Glutamatergic neuron (in vitro differentiated cells): ENCODE results near the gene SCIMP. TPM values are rescaled to one million over a fixed set of nuclear protein-coding genes. Genes with fewer than 3 reads are reported as not detected.
A peak's percentile ranks its signal among the peaks of the same experiment; 100 is the strongest.

Experiments used
- DNase-seq: peaks from one replicate; pipeline ENCODE4 v3.0.0; 2022
- H3K27ac Mint-ChIP-seq: one replicate; pipeline ENCODE4 v1.8.0; 2020; ENCODE audit warnings: mild to moderate bottlenecking, mixed read lengths, inconsistent platforms; ENCODE audit not compliant: unreplicated experiment
- H3K27me3 Mint-ChIP-seq: one replicate; pipeline ENCODE4 v1.8.0; 2020; ENCODE audit warnings: mild to moderate bottlenecking, moderate library complexity, mixed read lengths, inconsistent platforms; ENCODE audit not compliant: unreplicated experiment
- H3K36me3 Mint-ChIP-seq: one replicate; pipeline ENCODE4 v1.8.0; 2020; ENCODE audit warnings: mild to moderate bottlenecking, mixed read lengths, inconsistent platforms; ENCODE audit not compliant: unreplicated experiment
- H3K4me1 Mint-ChIP-seq: one replicate; pipeline ENCODE4 v1.8.0; 2020; ENCODE audit warnings: mild to moderate bottlenecking, low read depth, mixed read lengths, inconsistent platforms; ENCODE audit not compliant: unreplicated experiment
- H3K4me3 Mint-ChIP-seq: one replicate; pipeline ENCODE4 v1.8.0; 2020; ENCODE audit warnings: mild to moderate bottlenecking, mixed read lengths, inconsistent platforms; ENCODE audit not compliant: unreplicated experiment
- H3K9me3 Mint-ChIP-seq: one replicate; pipeline ENCODE4 v1.8.0; 2020; ENCODE audit warnings: mild to moderate bottlenecking, moderate library complexity, mixed read lengths, inconsistent platforms; ENCODE audit not compliant: unreplicated experiment
- long read RNA-seq: library from polyadenylated mRNA; unstranded; transcript quantifications from one replicate; pipeline ENCODE4 v2.0.0, GENCODE V29; 2020; ENCODE audit not compliant: unreplicated experiment
- total RNA-seq: library from RNA; stranded (reverse); fragmentation: NEBNext Ultra II Directional; extraction: Animal tissue kit (Norgen Biotek cat#: 25700); gene quantifications from one replicate; pipeline ENCODE4 v1.2.1, GENCODE V29; 2021; ENCODE audit not compliant: unreplicated experiment
- TF ChIP-seq, protein P1 (sequence below): fragments of 200-600 bp; sonication (generic); IDR thresholded peaks from one replicate; pipeline ENCODE4 v1.5.0; 2021; ENCODE audit not compliant: partially characterized antibody, unreplicated experiment

Gene SCIMP
- total RNA-seq, result not detected
- long read RNA-seq, result 0 reads

DNA sequence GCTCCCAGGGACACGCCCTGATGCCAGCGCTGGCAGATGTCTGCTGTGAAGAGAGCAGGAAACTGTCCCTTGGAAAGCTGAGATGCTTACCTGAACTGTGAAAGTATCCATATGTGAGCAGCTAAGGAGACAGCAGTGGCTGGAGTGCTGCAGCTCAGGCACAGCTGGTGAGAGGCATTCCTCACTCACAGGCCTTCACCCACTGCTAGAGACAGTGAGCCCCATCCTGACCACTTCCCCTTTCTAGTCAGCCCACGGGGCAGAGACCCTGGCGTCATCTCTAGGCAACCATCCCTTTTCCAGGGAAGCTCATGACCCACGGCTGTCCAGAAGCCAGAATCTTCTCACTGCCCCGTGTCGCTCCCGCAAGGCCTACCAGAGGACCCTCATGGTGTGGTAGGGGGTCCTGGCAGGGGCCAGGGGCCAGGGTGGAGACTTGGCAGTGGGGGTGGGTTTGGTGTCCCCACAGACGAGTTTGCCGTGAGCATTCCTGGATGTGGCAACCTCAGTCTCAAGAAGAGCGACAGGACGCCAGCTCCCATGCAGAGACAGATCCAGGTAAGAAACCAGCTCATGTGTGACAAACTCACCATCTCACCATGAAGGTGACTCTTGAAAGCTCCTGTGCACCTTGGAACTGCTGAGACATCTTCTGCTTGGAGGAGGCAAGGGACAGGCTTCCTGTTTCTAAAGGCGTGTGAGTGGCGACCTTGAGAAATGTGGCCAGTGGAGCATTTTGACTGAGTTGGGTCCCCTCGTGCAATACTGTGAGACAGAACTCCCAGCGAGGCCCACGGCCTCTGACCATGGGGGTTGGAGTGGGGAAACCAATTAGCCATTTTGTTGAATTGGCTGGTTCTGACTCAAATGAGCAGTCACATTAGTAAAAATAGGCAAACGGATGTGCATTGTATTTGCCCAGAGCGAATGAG is at the start of gene SCIMP:
TSS of gene SCIMP (minus strand) at position 216 of the 932 bp plus-strand sequence. CDS start at position 111, 105 bp downstream.
- Mint-ChIP-seq H3K36me3 (no peaks in the 10 kb centered on the region), H3K4me3 (no peak within 1 kb of the TSS), H3K27me3 (no peaks in the 10 kb centered on the region), H3K27ac (no peak within 1 kb of the TSS), H3K9me3 (no peaks in the 10 kb centered on the region), H3K4me1 (no peaks in the 10 kb centered on the region)
- TF ChIP-seq, protein P1, sequence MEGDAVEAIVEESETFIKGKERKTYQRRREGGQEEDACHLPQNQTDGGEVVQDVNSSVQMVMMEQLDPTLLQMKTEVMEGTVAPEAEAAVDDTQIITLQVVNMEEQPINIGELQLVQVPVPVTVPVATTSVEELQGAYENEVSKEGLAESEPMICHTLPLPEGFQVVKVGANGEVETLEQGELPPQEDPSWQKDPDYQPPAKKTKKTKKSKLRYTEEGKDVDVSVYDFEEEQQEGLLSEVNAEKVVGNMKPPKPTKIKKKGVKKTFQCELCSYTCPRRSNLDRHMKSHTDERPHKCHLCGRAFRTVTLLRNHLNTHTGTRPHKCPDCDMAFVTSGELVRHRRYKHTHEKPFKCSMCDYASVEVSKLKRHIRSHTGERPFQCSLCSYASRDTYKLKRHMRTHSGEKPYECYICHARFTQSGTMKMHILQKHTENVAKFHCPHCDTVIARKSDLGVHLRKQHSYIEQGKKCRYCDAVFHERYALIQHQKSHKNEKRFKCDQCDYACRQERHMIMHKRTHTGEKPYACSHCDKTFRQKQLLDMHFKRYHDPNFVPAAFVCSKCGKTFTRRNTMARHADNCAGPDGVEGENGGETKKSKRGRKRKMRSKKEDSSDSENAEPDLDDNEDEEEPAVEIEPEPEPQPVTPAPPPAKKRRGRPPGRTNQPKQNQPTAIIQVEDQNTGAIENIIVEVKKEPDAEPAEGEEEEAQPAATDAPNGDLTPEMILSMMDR, result no peak
- DNase-seq, result no peak

DNA sequence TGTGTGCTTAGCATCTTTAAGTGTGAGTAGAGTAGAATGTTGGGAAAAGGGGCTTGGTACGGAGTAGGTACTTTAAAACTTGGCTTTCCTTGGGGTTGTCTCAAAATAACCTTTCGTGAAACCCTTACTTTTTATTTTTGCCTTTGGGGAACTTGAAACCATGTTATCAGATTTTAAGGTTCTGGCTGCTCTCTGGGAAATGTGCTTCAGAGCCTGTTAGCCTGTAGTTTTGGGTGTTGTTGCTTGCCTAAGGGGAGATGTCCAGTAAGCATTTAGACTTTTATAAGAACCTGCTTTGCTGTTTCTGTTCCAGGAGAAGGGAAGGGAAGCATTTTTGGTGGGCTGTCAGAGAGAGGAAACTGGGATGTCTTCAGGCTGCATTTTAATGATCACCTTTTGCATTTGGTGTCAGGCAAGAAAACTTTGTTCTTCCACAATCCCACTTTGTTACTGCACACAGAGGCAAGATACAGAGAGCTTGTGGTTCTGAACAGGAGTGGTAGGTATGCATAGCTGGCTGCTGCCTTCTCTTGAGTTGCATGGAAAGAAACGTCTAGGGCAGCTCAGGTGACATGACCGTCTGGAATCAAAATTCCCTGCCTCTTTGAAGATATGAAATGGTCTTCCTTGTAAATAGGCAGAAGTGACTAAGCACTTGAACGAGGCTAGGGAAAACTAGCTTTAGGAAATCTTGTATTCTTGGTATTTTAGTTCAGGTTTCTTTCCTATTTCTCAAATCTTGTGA is 49.1 kb upstream of the SCIMP start:
- DNase-seq, result no peak
- Mint-ChIP-seq H3K9me3 (peaks cover 2% of the 10 kb centered on the region), H3K36me3 (no peaks in the 10 kb centered on the region), H3K27ac (peak overlapping the region; percentile 28), H3K27me3 (no peaks in the 10 kb centered on the region), H3K4me1 (peaks cover 10% of the 10 kb centered on the region), H3K4me3 (peak overlapping the region; percentile 89)
- TF ChIP-seq, protein P1, result no peak

DNA sequence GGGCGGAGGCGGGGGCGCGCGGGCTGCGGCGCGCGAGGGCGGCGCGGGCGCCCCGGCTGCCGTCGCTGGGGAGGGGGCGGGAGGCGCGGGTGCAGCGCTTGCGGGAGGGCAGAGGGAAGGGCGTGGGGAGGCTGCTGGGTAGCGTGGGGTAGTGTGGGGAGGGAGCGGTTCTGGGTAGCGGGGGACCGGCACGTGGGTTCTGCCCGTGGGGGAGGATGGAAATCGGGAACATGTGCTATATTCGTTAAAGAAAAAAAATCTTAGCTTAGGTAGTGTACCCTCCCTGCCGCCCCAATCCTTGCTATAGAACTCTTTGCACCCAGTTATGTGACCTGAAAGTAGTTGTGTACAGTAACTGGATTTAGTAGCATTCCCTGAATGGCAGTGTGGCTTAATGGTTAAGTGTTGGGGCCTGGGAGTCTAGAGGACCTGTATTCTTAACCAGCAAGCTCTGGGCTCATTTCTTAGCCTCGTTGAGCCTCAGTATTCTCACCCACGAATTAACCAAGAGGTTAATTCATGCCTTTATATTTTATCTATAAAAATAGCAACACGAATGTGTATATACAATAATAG is 48.1 kb upstream of the SCIMP start:
- peak overlapping the region; percentile 89 for H3K4me3 Mint-ChIP-seq
- H3K4me1 Mint-ChIP-seq, result peaks cover 10% of the 10 kb centered on the region
- H3K27me3 Mint-ChIP-seq, result no peaks in the 10 kb centered on the region
- H3K9me3 Mint-ChIP-seq, result peaks cover 2% of the 10 kb centered on the region
- H3K27ac Mint-ChIP-seq, result peak overlapping the region; percentile 87
- TF ChIP-seq, protein P1, result no peak
- H3K36me3 Mint-ChIP-seq, result no peaks in the 10 kb centered on the region
- DNase-seq, result no peak

DNA sequence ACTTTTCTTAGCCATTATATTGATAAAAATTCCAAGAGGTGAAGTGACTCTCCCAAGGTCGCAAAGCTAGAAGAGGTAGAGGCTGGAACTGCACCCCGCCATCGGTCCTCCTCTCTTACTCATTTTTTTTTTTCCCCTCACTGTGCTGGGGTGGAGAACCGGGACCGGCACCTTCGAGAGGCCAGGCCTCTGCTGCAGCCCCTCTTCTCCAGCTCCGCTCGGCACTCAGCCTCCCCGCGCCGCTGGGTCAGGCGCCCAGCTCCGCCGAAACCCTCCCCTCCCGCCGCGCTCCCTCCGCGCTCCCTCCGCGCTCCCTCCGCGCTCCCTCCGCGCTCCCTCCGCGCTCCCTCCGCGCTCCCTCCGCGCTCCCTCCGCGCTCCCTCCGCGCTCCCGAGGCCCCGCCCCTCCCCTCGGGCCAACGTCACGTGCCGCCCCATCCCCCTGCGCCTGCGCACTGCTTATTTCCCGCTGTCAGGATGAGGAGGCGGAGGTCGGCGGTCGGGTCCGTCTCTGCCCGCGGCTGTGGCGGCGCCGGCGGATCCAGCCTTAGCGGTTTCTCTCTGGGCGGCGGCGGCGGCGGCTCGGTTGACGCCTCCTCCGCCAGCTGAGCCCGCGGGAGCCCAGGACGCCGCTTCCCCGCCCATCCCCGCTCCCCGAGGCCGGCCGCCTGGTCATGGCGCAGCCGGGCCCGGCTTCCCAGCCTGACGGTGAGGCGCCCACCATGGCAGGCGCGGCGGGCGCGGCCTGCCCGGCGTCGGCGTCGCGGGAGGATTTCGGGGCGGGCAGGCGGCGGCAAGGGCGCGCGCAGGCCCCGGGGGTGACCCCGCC is 47.4 kb upstream of the SCIMP start, which contains the start of gene RABEP1:
TSS of gene RABEP1 (plus strand) at position 471 of the 828 bp plus-strand sequence. CDS start at position 674, 203 bp downstream.
- TF ChIP-seq, protein P1, result peak; percentile 31
- H3K4me1 Mint-ChIP-seq, result peaks cover 10% of the 10 kb centered on the region
- H3K4me3 Mint-ChIP-seq, result peak within 1 kb of the TSS; percentile 89
- peak within 1 kb of the TSS; percentile 87 for H3K27ac Mint-ChIP-seq
- no peaks in the 10 kb centered on the region for H3K36me3 Mint-ChIP-seq
- peak; percentile 97 for DNase-seq
- peaks cover 2% of the 10 kb centered on the region for H3K9me3 Mint-ChIP-seq
- H3K27me3 Mint-ChIP-seq, result no peaks in the 10 kb centered on the region
